Mesothelial cell of epicardium (in vitro differentiated cells): ENCODE results near the gene GSTA1. TPM values are rescaled to one million over a fixed set of nuclear protein-coding genes. Genes with fewer than 3 reads are reported as not detected.
"Not testable (repeated sequence)": the region's sequence is repeated elsewhere in the genome, so short reads cannot be mapped to it uniquely, and the experiment has no call there.

ENCODE experiments used
- DNase-seq, 2 experiments: peaks; one replicate each; pipeline ENCODE4 v3.0.0; 2021; ENCODE audit warnings: low spot score in 2 of 2; ENCODE audit not compliant: unreplicated experiment in 2 of 2
- H3K27ac Mint-ChIP-seq: 2 replicates; pipeline ENCODE4 v1.8.0; 2021; ENCODE audit warnings: mixed read lengths
- H3K27me3 Mint-ChIP-seq: 2 replicates; pipeline ENCODE4 v1.8.0; 2021; ENCODE audit warnings: low read depth, mixed read lengths
- H3K36me3 Mint-ChIP-seq: 2 replicates; pipeline ENCODE4 v1.8.0; 2021; ENCODE audit warnings: mixed read lengths
- H3K4me1 Mint-ChIP-seq: 2 replicates; pipeline ENCODE4 v1.8.0; 2021; ENCODE audit warnings: mixed read lengths
- H3K4me3 Mint-ChIP-seq: 2 replicates; pipeline ENCODE4 v1.8.0; 2021; ENCODE audit warnings: mild to moderate bottlenecking, moderate library complexity, mixed read lengths
- H3K9me3 Mint-ChIP-seq: 2 replicates; pipeline ENCODE4 v1.8.0; 2021; ENCODE audit warnings: mixed read lengths
- CTCF ChIP-seq: fragments of 200-600 bp; sonication (generic); IDR thresholded peaks from one replicate; pipeline ENCODE4 v1.5.0; 2021; ENCODE audit warnings: antibody characterized with exemption; ENCODE audit not compliant: unreplicated experiment
- total RNA-seq: library from RNA; stranded (reverse); gene quantifications from 3 replicates; pipeline ENCODE4 v1.2.1, GENCODE V29; 2021

GSTA1 gene
- not detected in 3 replicates for total RNA-seq

GRCh38 chr6:52803668-52804255, at the start of gene GSTA1:
Gene GSTA1, minus strand, starts transcription at chr6:52803816. Its CDS starts 4,549 bp downstream, at chr6:52799267.
- not testable (repeated sequence) for H3K9me3 Mint-ChIP-seq, H3K4me3 Mint-ChIP-seq, DNase-seq, H3K36me3 Mint-ChIP-seq, H3K4me1 Mint-ChIP-seq, H3K27ac Mint-ChIP-seq
- H3K27me3 Mint-ChIP-seq: peaks cover 16% of the 10 kb centered on the region

GRCh38 chr6:52849137-52849536, 45.5 kb upstream of the GSTA1 start:
- Mint-ChIP-seq H3K36me3 (no peaks in the 10 kb centered on the region), H3K4me1 (no peaks in the 10 kb centered on the region), H3K27me3 (peaks cover 26% of the 10 kb centered on the region), H3K27ac (no peak overlapping the region), H3K9me3 (peaks cover 30% of the 10 kb centered on the region), H3K4me3 (no peak overlapping the region)
- TF ChIP-seq CTCF: no peak
- no peak for DNase-seq

- H3K4me3 Mint-ChIP-seq: no peak overlapping the region
- H3K27me3 Mint-ChIP-seq: peaks cover 10% of the 10 kb centered on the region
- no peak for TF ChIP-seq CTCF
- no peaks in the 10 kb centered on the region for H3K36me3 Mint-ChIP-seq
- H3K9me3 Mint-ChIP-seq: peaks cover 18% of the 10 kb centered on the region
- DNase-seq: no peak
- no peak overlapping the region for H3K27ac Mint-ChIP-seq
- no peaks in the 10 kb centered on the region for H3K4me1 Mint-ChIP-seq
Measured at GRCh38 chr6:52846002-52846401, 42.4 kb upstream of the GSTA1 start.

- Mint-ChIP-seq H3K9me3 (peaks cover 7% of the 10 kb centered on the region), H3K4me3 (no peak overlapping the region)
Measured at GRCh38 chr6:52843605-52844004, 40.0 kb upstream of the GSTA1 start.

GRCh38 chr6:52840763-52841585, 37.4 kb upstream of the GSTA1 start, which contains the start of gene GSTA5:
Gene GSTA5, minus strand, starts transcription at chr6:52840813.
- Mint-ChIP-seq H3K4me3 (no peak within 1 kb of the TSS), H3K36me3 (no peaks in the 10 kb centered on the region), H3K4me1 (no peaks in the 10 kb centered on the region), H3K27me3 (peaks cover 10% of the 10 kb centered on the region), H3K9me3 (no peaks in the 10 kb centered on the region), H3K27ac (no peak within 1 kb of the TSS)
- TF ChIP-seq CTCF: no peak
- DNase-seq: no peak

More at GRCh38 chr6:52843605-52844004, 40.0 kb upstream of the GSTA1 start:
- DNase-seq: no peak
- Mint-ChIP-seq H3K4me1 (no peaks in the 10 kb centered on the region), H3K27me3 (peaks cover 5% of the 10 kb centered on the region), H3K27ac (no peak overlapping the region), H3K36me3 (no peaks in the 10 kb centered on the region)
- TF ChIP-seq CTCF: no peak
